GM23338 (cell line): Measurements from ENCODE around the gene ZNF792. TPM values are rescaled to one million over a fixed set of nuclear protein-coding genes. Genes with fewer than 3 reads are reported as not detected.

Experiments used
- ATAC-seq: fragments of 200-7000 bp; cut with Tn5 transposase; 3 replicates; pipeline ENCODE4 v1.9.1; 2020
- DNase-seq: peaks from one replicate; pipeline ENCODE4 v3.0.0-alpha.2; 2015; ENCODE audit warnings: low spot score
- H2AFZ ChIP-seq: fragments of 200-600 bp; sonication (generic); 2 replicates; pipeline ENCODE4 v1.8.0; 2016; ENCODE audit warnings: antibody characterized with exemption, mild to moderate bottlenecking, moderate library complexity
- H3F3A ChIP-seq: fragments of 200-600 bp; sonication (generic); replicated peaks from 2 replicates; pipeline ENCODE4 v1.8.0; 2017; ENCODE audit warnings: antibody characterized with exemption, mixed run types, low read depth
- H3K27ac ChIP-seq: fragments of 200-600 bp; sonication (generic); 2 replicates; pipeline ENCODE4 v1.6.1; 2016; ENCODE audit warnings: low read depth
- H3K27me3 ChIP-seq: fragments of 200-600 bp; sonication (generic); 2 replicates; pipeline ENCODE4 v1.8.0; 2016; ENCODE audit warnings: mild to moderate bottlenecking, mixed run types, moderate library complexity; ENCODE audit not compliant: insufficient read depth
- H3K36me3 ChIP-seq: fragments of 200-600 bp; sonication (generic); 2 replicates; pipeline ENCODE4 v1.8.0; 2016; ENCODE audit warnings: mild to moderate bottlenecking; ENCODE audit not compliant: insufficient read depth
- H3K4me1 ChIP-seq: fragments of 200-600 bp; sonication (generic); 2 replicates; pipeline ENCODE4 v1.8.0; 2016; ENCODE audit warnings: mild to moderate bottlenecking, moderate library complexity; ENCODE audit not compliant: insufficient read depth
- H3K4me2 ChIP-seq: fragments of 200-600 bp; sonication (generic); 2 replicates; pipeline ENCODE4 v1.7.1; 2017; ENCODE audit warnings: mixed run types
- H3K4me3 ChIP-seq: fragments of 200-600 bp; sonication (generic); 2 replicates; pipeline ENCODE4 v1.6.1; 2016; ENCODE audit warnings: mixed run types
- H3K79me2 ChIP-seq: fragments of 200-600 bp; sonication (generic); replicated peaks from 2 replicates; pipeline ENCODE4 v1.8.0; 2017; ENCODE audit warnings: mild to moderate bottlenecking; ENCODE audit not compliant: insufficient read depth
- H3K9me2 ChIP-seq: fragments of 200-600 bp; sonication (generic); 2 replicates; pipeline ENCODE4 v1.8.0; 2017; ENCODE audit not compliant: insufficient read depth
- H4K20me1 ChIP-seq: fragments of 200-600 bp; sonication (generic); replicated peaks from 2 replicates; pipeline ENCODE4 v1.8.0; 2017; ENCODE audit warnings: mild to moderate bottlenecking; ENCODE audit not compliant: insufficient read depth
- H3K27ac Mint-ChIP-seq: 2 replicates; pipeline ENCODE4 v1.8.0; 2020; ENCODE audit warnings: inconsistent platforms, mild to moderate bottlenecking, moderate library complexity, mixed read lengths
- H3K27me3 Mint-ChIP-seq: 3 replicates; pipeline ENCODE4 v1.8.0; 2022; ENCODE audit warnings: low read depth, mild to moderate bottlenecking, moderate library complexity, mixed read lengths, inconsistent platforms; ENCODE audit not compliant: insufficient read depth, poor library complexity
- H3K36me3 Mint-ChIP-seq: 3 replicates; pipeline ENCODE4 v1.8.0; 2021; ENCODE audit warnings: low read depth, mild to moderate bottlenecking, inconsistent platforms, moderate library complexity, mixed read lengths
- H3K4me1 Mint-ChIP-seq: 3 replicates; pipeline ENCODE4 v1.8.0; 2020; ENCODE audit warnings: mild to moderate bottlenecking, inconsistent platforms, mixed read lengths
- H3K4me3 Mint-ChIP-seq: 3 replicates; pipeline ENCODE4 v1.8.0; 2021; ENCODE audit warnings: moderate library complexity, mild to moderate bottlenecking, inconsistent platforms, mixed read lengths
- H3K9me3 Mint-ChIP-seq: 3 replicates; pipeline ENCODE4 v1.8.0; 2020; ENCODE audit warnings: moderate library complexity, mild to moderate bottlenecking, inconsistent platforms, mixed read lengths
- CREB1 ChIP-seq: fragments of 250-450 bp; sonication (Bioruptor Pico); IDR thresholded peaks from 2 replicates; pipeline ENCODE4 v1.5.0; 2020; ENCODE audit warnings: low read depth, mild to moderate bottlenecking, moderate library complexity
- ETS1 ChIP-seq: IDR thresholded peaks from 2 replicates; pipeline ENCODE4 v1.6.1; 2016; ENCODE audit warnings: antibody characterized with exemption
- EZH2 ChIP-seq: fragments of 200-600 bp; sonication (generic); IDR thresholded peaks from one replicate; pipeline ENCODE4 v1.8.0; 2017; ENCODE audit warnings: antibody characterized with exemption, mild to moderate bottlenecking, low read depth; ENCODE audit not compliant: unreplicated experiment
- EZH2phosphoT487 ChIP-seq: fragments of 200-600 bp; sonication (generic); IDR thresholded peaks from one replicate; pipeline ENCODE4 v1.8.1; 2018; ENCODE audit warnings: antibody characterized with exemption; ENCODE audit not compliant: unreplicated experiment
- JUNB ChIP-seq: IDR thresholded peaks from one replicate; pipeline ENCODE4 v1.6.1; 2016; ENCODE audit warnings: antibody characterized with exemption; ENCODE audit not compliant: unreplicated experiment
- NANOG ChIP-seq: IDR thresholded peaks from 2 replicates; pipeline ENCODE4 v1.6.1; 2016; ENCODE audit warnings: antibody characterized with exemption, borderline replicate concordance
- POLR2AphosphoS5 ChIP-seq: IDR thresholded peaks from 2 replicates; pipeline ENCODE4 v1.6.1; 2016; ENCODE audit warnings: antibody characterized with exemption, low read depth
- STAT1 ChIP-seq: IDR thresholded peaks from one replicate; pipeline ENCODE4 v1.6.1; 2016; ENCODE audit warnings: antibody characterized with exemption; ENCODE audit not compliant: unreplicated experiment
- ZNF114 ChIP-seq: fragments of 250-450 bp; sonication (Bioruptor Pico); IDR thresholded peaks from 2 replicates; pipeline ENCODE4 v1.5.0; 2020; ENCODE audit warnings: mild to moderate bottlenecking, moderate library complexity
- ZNF331 ChIP-seq: fragments of 250-450 bp; sonication (Bioruptor Pico); IDR thresholded peaks from 2 replicates; pipeline ENCODE4 v1.5.0; 2020; ENCODE audit warnings: low read depth, mild to moderate bottlenecking, moderate library complexity
- polyA plus RNA-seq: library from polyadenylated mRNA; unstranded; fragments of >200 nt; fragmentation: Nextera tagmentation; extraction: Ambion mirVana; gene quantifications from 2 replicates; pipeline ENCODE4 v1.2.1, GENCODE V29; 2016
- total RNA-seq: library from RNA; depleted of rRNA; stranded (reverse); fragments of >200 nt; shearing (Covaris generic); gene quantifications from 2 replicates; pipeline ENCODE4 v1.2.3, GENCODE V29; 2014
- TF ChIP-seq, protein P1 (sequence below): IDR thresholded peaks from one replicate; pipeline ENCODE4 v1.6.1; 2018; ENCODE audit warnings: antibody characterized with exemption; ENCODE audit not compliant: unreplicated experiment
- TF ChIP-seq, protein P2 (sequence below), 2 experiments: fragments of 200-600 bp in 1 of 2; sonication (generic) in 1 of 2; conservative IDR thresholded peaks; 2 replicates each; pipeline versions ENCODE4 v1.5.1 to v1.6.1; 2016 to 2017; ENCODE audit warnings: antibody characterized with exemption in 2 of 2, low read depth in 2 of 2, mild to moderate bottlenecking in 2 of 2, moderate library complexity in 1 of 2
- TF ChIP-seq, protein P3 (sequence below): fragments of 250-450 bp; sonication (Bioruptor Pico); IDR thresholded peaks from 2 replicates; pipeline ENCODE4 v1.5.0; 2020; ENCODE audit warnings: mild to moderate bottlenecking, moderate library complexity

Gene ZNF792
- total and polyA plus RNA-seq, 2 experiments from 2014 or later = 1.3 to 12.8 TPM

- H3F3A ChIP-seq = peaks cover 25% of the 10 kb centered on the region; the same call in 1 of the 2 replicates
- peaks cover 33% of the 10 kb centered on the region for H3K36me3 ChIP-seq
- H3K27me3 Mint-ChIP-seq = peaks cover 17% of the 10 kb centered on the region
- H3K9me2 ChIP-seq = no peaks in the 10 kb centered on the region
- no peak overlapping the region for H3K27ac Mint-ChIP-seq
- DNase-seq = no peak
- no peak for TF ChIP-seq ZNF331 (CRISPR knock-in tag)
- TF ChIP-seq EZH2phosphoT487 = no peak
- TF ChIP-seq ZNF114 (CRISPR knock-in tag) = no peak
- TF ChIP-seq, protein P1, sequence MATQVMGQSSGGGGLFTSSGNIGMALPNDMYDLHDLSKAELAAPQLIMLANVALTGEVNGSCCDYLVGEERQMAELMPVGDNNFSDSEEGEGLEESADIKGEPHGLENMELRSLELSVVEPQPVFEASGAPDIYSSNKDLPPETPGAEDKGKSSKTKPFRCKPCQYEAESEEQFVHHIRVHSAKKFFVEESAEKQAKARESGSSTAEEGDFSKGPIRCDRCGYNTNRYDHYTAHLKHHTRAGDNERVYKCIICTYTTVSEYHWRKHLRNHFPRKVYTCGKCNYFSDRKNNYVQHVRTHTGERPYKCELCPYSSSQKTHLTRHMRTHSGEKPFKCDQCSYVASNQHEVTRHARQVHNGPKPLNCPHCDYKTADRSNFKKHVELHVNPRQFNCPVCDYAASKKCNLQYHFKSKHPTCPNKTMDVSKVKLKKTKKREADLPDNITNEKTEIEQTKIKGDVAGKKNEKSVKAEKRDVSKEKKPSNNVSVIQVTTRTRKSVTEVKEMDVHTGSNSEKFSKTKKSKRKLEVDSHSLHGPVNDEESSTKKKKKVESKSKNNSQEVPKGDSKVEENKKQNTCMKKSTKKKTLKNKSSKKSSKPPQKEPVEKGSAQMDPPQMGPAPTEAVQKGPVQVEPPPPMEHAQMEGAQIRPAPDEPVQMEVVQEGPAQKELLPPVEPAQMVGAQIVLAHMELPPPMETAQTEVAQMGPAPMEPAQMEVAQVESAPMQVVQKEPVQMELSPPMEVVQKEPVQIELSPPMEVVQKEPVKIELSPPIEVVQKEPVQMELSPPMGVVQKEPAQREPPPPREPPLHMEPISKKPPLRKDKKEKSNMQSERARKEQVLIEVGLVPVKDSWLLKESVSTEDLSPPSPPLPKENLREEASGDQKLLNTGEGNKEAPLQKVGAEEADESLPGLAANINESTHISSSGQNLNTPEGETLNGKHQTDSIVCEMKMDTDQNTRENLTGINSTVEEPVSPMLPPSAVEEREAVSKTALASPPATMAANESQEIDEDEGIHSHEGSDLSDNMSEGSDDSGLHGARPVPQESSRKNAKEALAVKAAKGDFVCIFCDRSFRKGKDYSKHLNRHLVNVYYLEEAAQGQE = no peak
- TF ChIP-seq POLR2AphosphoS5 = no peak
- no peak for TF ChIP-seq EZH2
- TF ChIP-seq, protein P2, sequence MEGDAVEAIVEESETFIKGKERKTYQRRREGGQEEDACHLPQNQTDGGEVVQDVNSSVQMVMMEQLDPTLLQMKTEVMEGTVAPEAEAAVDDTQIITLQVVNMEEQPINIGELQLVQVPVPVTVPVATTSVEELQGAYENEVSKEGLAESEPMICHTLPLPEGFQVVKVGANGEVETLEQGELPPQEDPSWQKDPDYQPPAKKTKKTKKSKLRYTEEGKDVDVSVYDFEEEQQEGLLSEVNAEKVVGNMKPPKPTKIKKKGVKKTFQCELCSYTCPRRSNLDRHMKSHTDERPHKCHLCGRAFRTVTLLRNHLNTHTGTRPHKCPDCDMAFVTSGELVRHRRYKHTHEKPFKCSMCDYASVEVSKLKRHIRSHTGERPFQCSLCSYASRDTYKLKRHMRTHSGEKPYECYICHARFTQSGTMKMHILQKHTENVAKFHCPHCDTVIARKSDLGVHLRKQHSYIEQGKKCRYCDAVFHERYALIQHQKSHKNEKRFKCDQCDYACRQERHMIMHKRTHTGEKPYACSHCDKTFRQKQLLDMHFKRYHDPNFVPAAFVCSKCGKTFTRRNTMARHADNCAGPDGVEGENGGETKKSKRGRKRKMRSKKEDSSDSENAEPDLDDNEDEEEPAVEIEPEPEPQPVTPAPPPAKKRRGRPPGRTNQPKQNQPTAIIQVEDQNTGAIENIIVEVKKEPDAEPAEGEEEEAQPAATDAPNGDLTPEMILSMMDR (conservative IDR thresholded peaks at IDR 0.05; ENCODE audit: low read depth in 2 of 2) = no peak
- no peak for TF ChIP-seq ETS1
- no peak for TF ChIP-seq STAT1
- no peak for TF ChIP-seq NANOG
- TF ChIP-seq, protein P3, sequence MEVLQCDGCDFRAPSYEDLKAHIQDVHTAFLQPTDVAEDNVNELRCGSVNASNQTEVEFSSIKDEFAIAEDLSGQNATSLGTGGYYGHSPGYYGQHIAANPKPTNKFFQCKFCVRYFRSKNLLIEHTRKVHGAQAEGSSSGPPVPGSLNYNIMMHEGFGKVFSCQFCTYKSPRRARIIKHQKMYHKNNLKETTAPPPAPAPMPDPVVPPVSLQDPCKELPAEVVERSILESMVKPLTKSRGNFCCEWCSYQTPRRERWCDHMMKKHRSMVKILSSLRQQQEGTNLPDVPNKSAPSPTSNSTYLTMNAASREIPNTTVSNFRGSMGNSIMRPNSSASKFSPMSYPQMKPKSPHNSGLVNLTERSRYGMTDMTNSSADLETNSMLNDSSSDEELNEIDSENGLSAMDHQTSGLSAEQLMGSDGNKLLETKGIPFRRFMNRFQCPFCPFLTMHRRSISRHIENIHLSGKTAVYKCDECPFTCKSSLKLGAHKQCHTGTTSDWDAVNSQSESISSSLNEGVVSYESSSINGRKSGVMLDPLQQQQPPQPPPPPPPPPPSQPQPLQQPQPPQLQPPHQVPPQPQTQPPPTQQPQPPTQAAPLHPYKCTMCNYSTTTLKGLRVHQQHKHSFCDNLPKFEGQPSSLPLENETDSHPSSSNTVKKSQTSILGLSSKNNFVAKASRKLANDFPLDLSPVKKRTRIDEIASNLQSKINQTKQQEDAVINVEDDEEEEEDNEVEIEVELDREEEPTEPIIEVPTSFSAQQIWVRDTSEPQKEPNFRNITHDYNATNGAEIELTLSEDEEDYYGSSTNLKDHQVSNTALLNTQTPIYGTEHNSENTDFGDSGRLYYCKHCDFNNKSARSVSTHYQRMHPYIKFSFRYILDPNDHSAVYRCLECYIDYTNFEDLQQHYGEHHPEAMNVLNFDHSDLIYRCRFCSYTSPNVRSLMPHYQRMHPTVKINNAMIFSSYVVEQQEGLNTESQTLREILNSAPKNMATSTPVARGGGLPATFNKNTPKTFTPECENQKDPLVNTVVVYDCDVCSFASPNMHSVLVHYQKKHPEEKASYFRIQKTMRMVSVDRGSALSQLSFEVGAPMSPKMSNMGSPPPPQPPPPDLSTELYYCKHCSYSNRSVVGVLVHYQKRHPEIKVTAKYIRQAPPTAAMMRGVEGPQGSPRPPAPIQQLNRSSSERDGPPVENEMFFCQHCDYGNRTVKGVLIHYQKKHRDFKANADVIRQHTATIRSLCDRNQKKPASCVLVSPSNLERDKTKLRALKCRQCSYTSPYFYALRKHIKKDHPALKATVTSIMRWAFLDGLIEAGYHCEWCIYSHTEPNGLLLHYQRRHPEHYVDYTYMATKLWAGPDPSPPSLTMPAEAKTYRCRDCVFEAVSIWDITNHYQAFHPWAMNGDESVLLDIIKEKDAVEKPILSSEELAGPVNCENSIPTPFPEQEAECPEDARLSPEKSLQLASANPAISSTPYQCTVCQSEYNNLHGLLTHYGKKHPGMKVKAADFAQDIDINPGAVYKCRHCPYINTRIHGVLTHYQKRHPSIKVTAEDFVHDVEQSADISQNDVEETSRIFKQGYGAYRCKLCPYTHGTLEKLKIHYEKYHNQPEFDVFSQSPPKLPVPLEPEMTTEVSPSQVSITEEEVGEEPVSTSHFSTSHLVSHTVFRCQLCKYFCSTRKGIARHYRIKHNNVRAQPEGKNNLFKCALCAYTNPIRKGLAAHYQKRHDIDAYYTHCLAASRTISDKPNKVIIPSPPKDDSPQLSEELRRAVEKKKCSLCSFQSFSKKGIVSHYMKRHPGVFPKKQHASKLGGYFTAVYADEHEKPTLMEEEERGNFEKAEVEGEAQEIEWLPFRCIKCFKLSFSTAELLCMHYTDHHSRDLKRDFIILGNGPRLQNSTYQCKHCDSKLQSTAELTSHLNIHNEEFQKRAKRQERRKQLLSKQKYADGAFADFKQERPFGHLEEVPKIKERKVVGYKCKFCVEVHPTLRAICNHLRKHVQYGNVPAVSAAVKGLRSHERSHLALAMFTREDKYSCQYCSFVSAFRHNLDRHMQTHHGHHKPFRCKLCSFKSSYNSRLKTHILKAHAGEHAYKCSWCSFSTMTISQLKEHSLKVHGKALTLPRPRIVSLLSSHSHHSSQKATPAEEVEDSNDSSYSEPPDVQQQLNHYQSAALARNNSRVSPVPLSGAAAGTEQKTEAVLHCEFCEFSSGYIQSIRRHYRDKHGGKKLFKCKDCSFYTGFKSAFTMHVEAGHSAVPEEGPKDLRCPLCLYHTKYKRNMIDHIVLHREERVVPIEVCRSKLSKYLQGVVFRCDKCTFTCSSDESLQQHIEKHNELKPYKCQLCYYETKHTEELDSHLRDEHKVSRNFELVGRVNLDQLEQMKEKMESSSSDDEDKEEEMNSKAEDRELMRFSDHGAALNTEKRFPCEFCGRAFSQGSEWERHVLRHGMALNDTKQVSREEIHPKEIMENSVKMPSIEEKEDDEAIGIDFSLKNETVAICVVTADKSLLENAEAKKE (CRISPR knock-in tag) = no peak
- no peak for TF ChIP-seq JUNB
- TF ChIP-seq CREB1 (CRISPR knock-in tag) = no peak
- peaks cover 28% of the 10 kb centered on the region for H3K4me1 ChIP-seq
- peaks cover 30% of the 10 kb centered on the region for H3K4me1 Mint-ChIP-seq
- peaks cover 78% of the 10 kb centered on the region for H3K36me3 Mint-ChIP-seq
- no peaks in the 10 kb centered on the region; the same call in 1 of the 3 replicates for H3K9me3 Mint-ChIP-seq
- no peak overlapping the region for H2AFZ ChIP-seq
- H3K79me2 ChIP-seq = peaks cover 83% of the 10 kb centered on the region
- H3K4me3 Mint-ChIP-seq = no peak overlapping the region
- H4K20me1 ChIP-seq = peaks cover 59% of the 10 kb centered on the region
- no peak overlapping the region for H3K4me3 ChIP-seq
- 0 out of 2 replicates have a peak overlapping the region, but pooled peaks have one; percentile 39 for H3K27ac ChIP-seq
- no peaks in the 10 kb centered on the region for H3K27me3 ChIP-seq
- ATAC-seq = no peak
- no peak overlapping the region for H3K4me2 ChIP-seq
Measured at GRCh38 chr19:35005256-35005977, 41.4 kb upstream of the ZNF792 start.
